VCaP (cell line): ENCODE data around the gene JDP2.
A peak's percentile ranks its signal among the peaks of the same experiment; 100 is the strongest.

Experiments used
- H3K27ac ChIP-seq: fragments of 450-650 bp; 2 replicates; pipeline ENCODE4 v1.5.1; 2017
- CTCF ChIP-seq: fragments of 450-650 bp; conservative IDR thresholded peaks from 2 replicates; pipeline ENCODE4 v1.5.1; 2017; ENCODE audit warnings: mild to moderate bottlenecking, moderate library complexity

The JDP2 gene

DNA sequence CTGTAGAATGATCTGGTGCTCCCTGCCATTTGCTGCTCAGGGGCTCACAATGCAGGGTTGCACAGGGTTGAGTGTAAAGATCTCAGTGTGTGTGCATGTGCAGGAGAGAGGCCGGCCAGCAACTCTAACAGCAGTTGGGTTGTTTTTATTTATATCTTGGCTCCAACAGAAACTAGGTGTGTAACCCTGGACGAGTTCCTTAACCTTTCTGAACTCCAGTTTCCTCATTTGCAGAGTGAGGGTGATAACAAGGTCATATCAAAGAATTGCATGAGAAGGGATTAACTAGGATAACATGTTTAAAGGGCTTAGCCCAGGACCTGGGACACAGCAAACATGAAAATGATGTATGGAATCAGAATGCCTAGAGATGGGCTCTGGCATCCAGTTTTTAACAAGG lies 14.8 kb upstream of the JDP2 start:
- no peak for TF ChIP-seq CTCF
- no peak overlapping the region for H3K27ac ChIP-seq

DNA sequence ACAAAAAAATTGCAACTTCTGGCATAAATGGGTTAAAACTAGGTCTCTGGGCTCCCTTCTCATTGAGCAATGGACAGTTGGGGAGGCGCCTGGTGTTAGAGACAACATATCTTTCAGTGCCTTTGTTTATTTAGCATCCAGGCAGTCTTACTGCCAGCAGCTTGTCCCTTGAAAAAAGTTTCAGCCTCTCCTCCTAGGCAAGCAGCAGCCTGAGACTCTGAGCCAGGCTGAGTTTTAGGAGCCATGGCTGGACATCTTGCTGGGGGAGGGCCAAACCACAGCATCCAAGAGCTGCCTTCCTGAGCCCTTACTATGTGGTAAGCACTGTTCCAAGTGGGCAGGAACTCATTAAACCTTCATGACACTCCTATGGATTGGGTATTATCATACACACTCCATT lies 10.1 kb upstream of the JDP2 start:
- no peak overlapping the region for H3K27ac ChIP-seq

GRCh38 chr14:75418850-75419768 lies 8.7 kb upstream of the JDP2 start:
- TF ChIP-seq CTCF = no peak
- peak overlapping the region; percentile 53; the same call in 1 of the 2 replicates for H3K27ac ChIP-seq

More for the DNA sequence above, 10.1 kb upstream of the JDP2 start:
- TF ChIP-seq CTCF = no peak

- no peak overlapping the region for H3K27ac ChIP-seq
- TF ChIP-seq CTCF = no peak
These were observed 5.7 kb upstream of the JDP2 start for GRCh38 chr14:75422169-75422568.

DNA sequence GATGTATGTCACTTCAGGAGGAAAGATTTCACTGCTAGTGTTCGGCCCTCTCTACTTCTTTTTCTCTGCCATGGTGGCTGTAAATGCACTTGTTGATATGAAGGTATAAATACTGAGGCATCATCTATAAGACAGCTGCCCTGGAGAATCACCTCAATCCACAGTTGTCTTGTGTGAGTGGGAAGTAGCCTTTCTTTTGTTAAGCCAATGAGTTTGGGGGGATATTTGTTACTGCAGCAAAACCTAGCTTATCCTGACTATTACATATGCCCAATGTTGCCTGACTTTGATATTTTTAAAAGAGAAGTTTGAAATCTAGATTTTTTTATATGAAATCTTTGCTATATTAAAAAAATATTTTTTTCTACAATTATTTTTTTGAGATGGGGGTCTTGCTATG lies 3.3 kb upstream of the JDP2 start:
- H3K27ac ChIP-seq = no peak overlapping the region
- no peak for TF ChIP-seq CTCF

- H3K27ac ChIP-seq = no peak overlapping the region
- no peak for TF ChIP-seq CTCF
These were observed 2.4 kb upstream of the JDP2 start for GRCh38 chr14:75425446-75425845.

- TF ChIP-seq CTCF = no peak
- H3K27ac ChIP-seq = no peak overlapping the region; the same call in 1 of the 2 replicates
These were observed 1.3 kb upstream of the JDP2 start for GRCh38 chr14:75426332-75427125.
